ENCODE data around the gene CLEC7A.
A peak's percentile ranks its signal among the peaks of the same experiment; 100 is the strongest.

CLEC7A gene

GRCh38 chr12:10130042-10130441 lies at the start of gene CLEC7A:
CLEC7A (minus strand) TSS chr12:10130199; CDS start chr12:10130082, 117 bp downstream.
- Mint-ChIP-seq H3K36me3 (no peaks in the 10 kb centered on the region), H3K9me3 (no peaks in the 10 kb centered on the region), H3K27me3 (peaks cover 47 to 48% of the 10 kb centered on the region in 2 donors), H3K4me3 (peak within 1 kb of the TSS in 1 of 2 donors; percentile 28), H3K27ac (peak within 1 kb of the TSS; percentile 42), H3K4me1 (peaks cover 16 to 31% of the 10 kb centered on the region in 2 donors)
- DNase-seq, result no peak
- peak; percentile 92 to 96 for ATAC-seq (replicated peaks)

GRCh38 chr12:10179776-10180181 lies 49.8 kb upstream of the CLEC7A start:
- H3K9me3 Mint-ChIP-seq, result no peaks in the 10 kb centered on the region
- ATAC-seq (replicated peaks) (no peak), DNase-seq (no peak)
- H3K27ac Mint-ChIP-seq, result no peak overlapping the region
- no peaks in the 10 kb centered on the region for H3K4me1 Mint-ChIP-seq
- H3K4me3 Mint-ChIP-seq, result no peak overlapping the region
- H3K27me3 Mint-ChIP-seq, result peaks cover 28 to 40% of the 10 kb centered on the region in 2 donors
- no peaks in the 10 kb centered on the region for H3K36me3 Mint-ChIP-seq

GRCh38 chr12:10178821-10179220 lies 48.8 kb upstream of the CLEC7A start, which contains the start of gene TMEM52B:
TMEM52B (plus strand) TSS chr12:10179032; CDS start chr12:10179575, 543 bp downstream.
- no peak for ATAC-seq (replicated peaks)
- Mint-ChIP-seq H3K27ac (no peak within 1 kb of the TSS), H3K9me3 (no peaks in the 10 kb centered on the region), H3K4me1 (no peaks in the 10 kb centered on the region), H3K27me3 (peaks cover 26 to 31% of the 10 kb centered on the region in 2 donors), H3K36me3 (no peaks in the 10 kb centered on the region), H3K4me3 (no peak within 1 kb of the TSS)
- no peak for DNase-seq

- no peaks in the 10 kb centered on the region for H3K4me1 Mint-ChIP-seq
- no peaks in the 10 kb centered on the region for H3K9me3 Mint-ChIP-seq
- no peak overlapping the region for H3K4me3 Mint-ChIP-seq
- peaks cover 26 to 29% of the 10 kb centered on the region in 2 donors for H3K27me3 Mint-ChIP-seq
- no peak overlapping the region for H3K27ac Mint-ChIP-seq
- DNase-seq, result no peak
- no peak for ATAC-seq (replicated peaks)
- no peaks in the 10 kb centered on the region for H3K36me3 Mint-ChIP-seq
These were observed 46.0 kb upstream of the CLEC7A start for GRCh38 chr12:10175846-10176636.

- H3K36me3 Mint-ChIP-seq, result no peaks in the 10 kb centered on the region
- H3K27me3 Mint-ChIP-seq, result peaks cover 26 to 33% of the 10 kb centered on the region in 2 donors
- no peak overlapping the region for H3K4me3 Mint-ChIP-seq
- H3K27ac Mint-ChIP-seq, result no peak overlapping the region
- ATAC-seq (replicated peaks) (no peak), DNase-seq (no peak)
- no peaks in the 10 kb centered on the region for H3K4me1 Mint-ChIP-seq
- H3K9me3 Mint-ChIP-seq, result no peaks in the 10 kb centered on the region
These were observed 45.1 kb upstream of the CLEC7A start for GRCh38 chr12:10174986-10175614.

- Mint-ChIP-seq H3K4me3 (no peak within 1 kb of the TSS), H3K27ac (no peak within 1 kb of the TSS), H3K9me3 (no peaks in the 10 kb centered on the region), H3K36me3 (no peaks in the 10 kb centered on the region), H3K27me3 (peaks cover 12 to 27% of the 10 kb centered on the region in 2 donors), H3K4me1 (peaks cover 0 to 1% of the 10 kb centered on the region in 2 donors)
- DNase-seq (no peak), ATAC-seq (replicated peaks) (no peak)
These were observed 42.2 kb upstream of the CLEC7A start, which contains the start of gene OLR1 for GRCh38 chr12:10171973-10172728. OLR1 (minus strand) TSS chr12:10172132; CDS start chr12:10172077, 55 bp downstream.

- H3K4me1 Mint-ChIP-seq, result peaks cover 0 to 1% of the 10 kb centered on the region in 2 donors
- ATAC-seq (replicated peaks) (no peak), DNase-seq (no peak)
- H3K27ac Mint-ChIP-seq, result no peak overlapping the region
- no peaks in the 10 kb centered on the region for H3K9me3 Mint-ChIP-seq
- H3K27me3 Mint-ChIP-seq, result peaks cover 12 to 26% of the 10 kb centered on the region in 2 donors
- H3K36me3 Mint-ChIP-seq, result no peaks in the 10 kb centered on the region
- H3K4me3 Mint-ChIP-seq, result no peak overlapping the region
These were observed 40.2 kb upstream of the CLEC7A start for GRCh38 chr12:10170216-10170615.

GRCh38 chr12:10169104-10169503 lies 39.1 kb upstream of the CLEC7A start:
- DNase-seq (no peak), ATAC-seq (replicated peaks) (no peak)
- peaks cover 12 to 18% of the 10 kb centered on the region in 2 donors for H3K27me3 Mint-ChIP-seq
- H3K27ac Mint-ChIP-seq, result no peak overlapping the region
- peaks cover 0 to 1% of the 10 kb centered on the region in 2 donors for H3K4me1 Mint-ChIP-seq
- H3K9me3 Mint-ChIP-seq, result no peaks in the 10 kb centered on the region
- H3K4me3 Mint-ChIP-seq, result no peak overlapping the region
- no peaks in the 10 kb centered on the region for H3K36me3 Mint-ChIP-seq

GRCh38 chr12:10167599-10167998 lies 37.6 kb upstream of the CLEC7A start:
- no peak overlapping the region for H3K27ac Mint-ChIP-seq
- H3K36me3 Mint-ChIP-seq, result no peaks in the 10 kb centered on the region
- no peak for ATAC-seq (replicated peaks)
- H3K27me3 Mint-ChIP-seq, result peaks cover 9 to 17% of the 10 kb centered on the region in 2 donors
- H3K4me3 Mint-ChIP-seq, result no peak overlapping the region
- DNase-seq, result no peak
- H3K9me3 Mint-ChIP-seq, result no peaks in the 10 kb centered on the region
- H3K4me1 Mint-ChIP-seq, result peaks cover 1 to 5% of the 10 kb centered on the region in 2 donors

- Mint-ChIP-seq H3K27me3 (peaks cover 0 to 5% of the 10 kb centered on the region in 2 donors), H3K9me3 (no peaks in the 10 kb centered on the region), H3K4me1 (peaks cover 8 to 15% of the 10 kb centered on the region in 2 donors), H3K27ac (no peak overlapping the region), H3K4me3 (no peak overlapping the region), H3K36me3 (no peaks in the 10 kb centered on the region)
- no peak for DNase-seq
- ATAC-seq (replicated peaks), result no peak
These were observed 35.4 kb upstream of the CLEC7A start for GRCh38 chr12:10165421-10165820.

- Mint-ChIP-seq H3K9me3 (no peaks in the 10 kb centered on the region), H3K36me3 (no peaks in the 10 kb centered on the region), H3K4me3 (no peak overlapping the region), H3K27me3 (peaks cover 5% of the 10 kb centered on the region in 2 donors), H3K4me1 (peaks cover 14 to 34% of the 10 kb centered on the region in 2 donors), H3K27ac (no peak overlapping the region)
- DNase-seq, result no peak
- ATAC-seq (replicated peaks), result peak; percentile 53 to 68
These were observed 33.1 kb upstream of the CLEC7A start for GRCh38 chr12:10163084-10163483.

- H3K9me3 Mint-ChIP-seq, result no peaks in the 10 kb centered on the region
- no peaks in the 10 kb centered on the region for H3K36me3 Mint-ChIP-seq
- DNase-seq (no peak), ATAC-seq (replicated peaks) (no peak)
- peak overlapping the region; percentile 59 for H3K27ac Mint-ChIP-seq
- H3K27me3 Mint-ChIP-seq, result peaks cover 5 to 10% of the 10 kb centered on the region in 2 donors
- H3K4me1 Mint-ChIP-seq, result peaks cover 13 to 34% of the 10 kb centered on the region in 2 donors
- H3K4me3 Mint-ChIP-seq, result no peak overlapping the region
These were observed 30.8 kb upstream of the CLEC7A start for GRCh38 chr12:10160617-10161385.

GRCh38 chr12:10159280-10159679 lies 29.3 kb upstream of the CLEC7A start:
- Mint-ChIP-seq H3K36me3 (no peaks in the 10 kb centered on the region), H3K27ac (no peak overlapping the region), H3K27me3 (peaks cover under 1 to 16% of the 10 kb centered on the region in 2 donors), H3K9me3 (no peaks in the 10 kb centered on the region), H3K4me3 (no peak overlapping the region), H3K4me1 (peaks cover 13 to 34% of the 10 kb centered on the region in 2 donors)
- no peak for DNase-seq
- no peak for ATAC-seq (replicated peaks)

Measured in stimulated activated naive B cell treated with anti-CD40 and anti-IgM and Interleukin-4, amounts not matched to agents 10 μg/mL and 1 μg/mL and 100 μg/mL, for 72 hours (primary cell).